Natural killer cell (primary cell): ENCODE measurements around the gene SELENOP. TPM values are rescaled to one million over a fixed set of nuclear protein-coding genes. Genes with fewer than 3 reads are reported as not detected.

Experiments
- ATAC-seq, 3 donors: fragments of 150-1000 bp in 2 of 3; fragments of 200-7000 bp in 1 of 3; cut with Tn5 transposase; 1 replicate in 1 of 3; 2 replicates in 2 of 3; pipeline ENCODE4 v1.10.0; 2021; ENCODE audit warnings: mild to moderate bottlenecking in 2 of 3, moderate library complexity in 2 of 3
- DNase-seq, 2 donors: peaks; one replicate each; pipeline versions ENCODE4 v3.0.0 to v3.0.0-alpha.2; 2013 to 2021; ENCODE audit warnings: mixed read lengths in 1 of 2
- H3K27ac ChIP-seq: one replicate; pipeline ENCODE4 v1.5.1; 2013; ENCODE audit warnings: mild to moderate bottlenecking, low read length
- H3K27me3 ChIP-seq: one replicate; pipeline ENCODE4 v1.6.1; 2013; ENCODE audit warnings: low read length; ENCODE audit not compliant: control insufficient read depth, insufficient read depth
- H3K36me3 ChIP-seq: one replicate; pipeline ENCODE4 v1.6.1; 2013; ENCODE audit warnings: low read length; ENCODE audit not compliant: control insufficient read depth, insufficient read depth
- H3K4me1 ChIP-seq: one replicate; pipeline ENCODE4 v1.6.1; 2013; ENCODE audit warnings: low read length; ENCODE audit not compliant: control insufficient read depth, insufficient read depth
- H3K4me3 ChIP-seq: one replicate; pipeline ENCODE4 v1.5.1; 2013; ENCODE audit warnings: low read length
- H3K9me3 ChIP-seq: one replicate; pipeline ENCODE4 v1.6.1; 2013; ENCODE audit warnings: low read length; ENCODE audit not compliant: control insufficient read depth, insufficient read depth
- H3K27ac Mint-ChIP-seq, 2 donors: one replicate each; pipeline ENCODE4 v1.8.0; 2022; ENCODE audit warnings: mild to moderate bottlenecking in 2 of 2, mixed read lengths in 2 of 2, moderate library complexity in 1 of 2
- H3K27me3 Mint-ChIP-seq, 2 donors: one replicate each; pipeline ENCODE4 v1.8.0; 2022; ENCODE audit warnings: low read depth in 2 of 2, mixed read lengths in 2 of 2
- H3K36me3 Mint-ChIP-seq: one replicate; pipeline ENCODE4 v1.8.0; 2022; ENCODE audit warnings: mixed read lengths
- H3K4me1 Mint-ChIP-seq, 2 donors: one replicate each; pipeline ENCODE4 v1.8.0; 2022; ENCODE audit warnings: mixed read lengths in 2 of 2
- H3K4me3 Mint-ChIP-seq: one replicate; pipeline ENCODE4 v1.8.0; 2022; ENCODE audit warnings: mild to moderate bottlenecking, moderate library complexity, mixed read lengths
- H3K9me3 Mint-ChIP-seq, 2 donors: one replicate each; pipeline ENCODE4 v1.8.0; 2022; ENCODE audit warnings: mixed read lengths in 2 of 2
- WGBS: methylation state at CpG from one replicate; pipeline ENCODE4 v1.1.7; 2013; ENCODE audit warnings: missing lambda C conversion rate; ENCODE audit not compliant: insufficient coverage; 5-methylcytosine and 5-hydroxymethylcytosine counted together
- intact Hi-C: fragments of 100-400 bp; cut with micrococcal nuclease; formaldehyde crosslinking; loops from one replicate; pipeline ENCODE4 v1.14.2; 2022
- total RNA-seq, 4 donors: library from RNA; stranded (reverse); fragments of 120-200 nt in 1 of 4; gene quantifications; one replicate each; pipeline versions ENCODE4 v1.2.3 to v1.2.4, GENCODE V29; 2013 to 2022
- TF ChIP-seq, protein P1 (sequence below): fragments of 200-600 bp; IDR thresholded peaks from one replicate; pipeline ENCODE4 v1.8.0; 2022; ENCODE audit warnings: antibody characterized with exemption

Gene SELENOP
- total RNA-seq, 3 donors from 2014 or later (not counting 1 experiment from before 2014, with no cell fraction given): 0.75 to 1.8 (median 1.1) TPM

DNA sequence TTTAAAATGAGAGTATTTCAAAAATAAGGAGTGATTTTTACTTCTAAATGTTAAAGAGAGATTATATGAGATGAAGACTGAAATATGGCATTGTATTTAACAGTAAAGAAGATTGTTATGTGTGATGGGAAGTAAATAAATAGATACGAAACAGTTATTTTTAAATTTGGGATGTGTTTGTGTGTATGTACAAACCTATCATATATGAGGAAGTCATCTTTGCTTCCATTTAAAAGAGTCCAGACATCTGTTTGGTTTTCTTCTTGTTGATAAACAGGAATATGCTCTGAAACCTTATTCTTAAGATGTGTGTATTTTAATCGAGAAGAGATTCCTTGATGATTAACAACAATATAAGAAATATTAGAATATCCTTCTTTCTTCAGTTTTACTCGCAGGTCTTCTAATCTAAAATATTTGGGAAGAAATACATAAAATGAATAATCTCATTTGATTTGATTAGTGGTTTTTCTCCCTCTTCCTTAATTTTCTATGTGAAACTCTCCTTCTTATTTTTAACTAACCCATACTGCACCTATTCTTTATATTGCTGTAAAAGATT lies 4.9 kb downstream of the SELENOP start:
- H3K9me3 ChIP-seq: no peaks in the 10 kb centered on the region
- intact Hi-C loops: no loop called here
- ATAC-seq: no peak
- H3K36me3 ChIP-seq: no peaks in the 10 kb centered on the region
- H3K36me3 Mint-ChIP-seq: no peaks in the 10 kb centered on the region
- H3K9me3 Mint-ChIP-seq: no peaks in the 10 kb centered on the region
- WGBS: no CpG with 5 or more reads among the region's 3 CpGs
- no peak overlapping the region for H3K27ac Mint-ChIP-seq
- TF ChIP-seq, protein P1, sequence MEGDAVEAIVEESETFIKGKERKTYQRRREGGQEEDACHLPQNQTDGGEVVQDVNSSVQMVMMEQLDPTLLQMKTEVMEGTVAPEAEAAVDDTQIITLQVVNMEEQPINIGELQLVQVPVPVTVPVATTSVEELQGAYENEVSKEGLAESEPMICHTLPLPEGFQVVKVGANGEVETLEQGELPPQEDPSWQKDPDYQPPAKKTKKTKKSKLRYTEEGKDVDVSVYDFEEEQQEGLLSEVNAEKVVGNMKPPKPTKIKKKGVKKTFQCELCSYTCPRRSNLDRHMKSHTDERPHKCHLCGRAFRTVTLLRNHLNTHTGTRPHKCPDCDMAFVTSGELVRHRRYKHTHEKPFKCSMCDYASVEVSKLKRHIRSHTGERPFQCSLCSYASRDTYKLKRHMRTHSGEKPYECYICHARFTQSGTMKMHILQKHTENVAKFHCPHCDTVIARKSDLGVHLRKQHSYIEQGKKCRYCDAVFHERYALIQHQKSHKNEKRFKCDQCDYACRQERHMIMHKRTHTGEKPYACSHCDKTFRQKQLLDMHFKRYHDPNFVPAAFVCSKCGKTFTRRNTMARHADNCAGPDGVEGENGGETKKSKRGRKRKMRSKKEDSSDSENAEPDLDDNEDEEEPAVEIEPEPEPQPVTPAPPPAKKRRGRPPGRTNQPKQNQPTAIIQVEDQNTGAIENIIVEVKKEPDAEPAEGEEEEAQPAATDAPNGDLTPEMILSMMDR: no peak
- no peaks in the 10 kb centered on the region for H3K4me1 ChIP-seq
- H3K4me3 ChIP-seq: no peak overlapping the region
- DNase-seq: no peak
- H3K27me3 ChIP-seq: no peaks in the 10 kb centered on the region
- no peak overlapping the region for H3K4me3 Mint-ChIP-seq
- H3K27ac ChIP-seq: no peak overlapping the region
- H3K27me3 Mint-ChIP-seq: no peaks in the 10 kb centered on the region
- no peaks in the 10 kb centered on the region for H3K4me1 Mint-ChIP-seq

DNA sequence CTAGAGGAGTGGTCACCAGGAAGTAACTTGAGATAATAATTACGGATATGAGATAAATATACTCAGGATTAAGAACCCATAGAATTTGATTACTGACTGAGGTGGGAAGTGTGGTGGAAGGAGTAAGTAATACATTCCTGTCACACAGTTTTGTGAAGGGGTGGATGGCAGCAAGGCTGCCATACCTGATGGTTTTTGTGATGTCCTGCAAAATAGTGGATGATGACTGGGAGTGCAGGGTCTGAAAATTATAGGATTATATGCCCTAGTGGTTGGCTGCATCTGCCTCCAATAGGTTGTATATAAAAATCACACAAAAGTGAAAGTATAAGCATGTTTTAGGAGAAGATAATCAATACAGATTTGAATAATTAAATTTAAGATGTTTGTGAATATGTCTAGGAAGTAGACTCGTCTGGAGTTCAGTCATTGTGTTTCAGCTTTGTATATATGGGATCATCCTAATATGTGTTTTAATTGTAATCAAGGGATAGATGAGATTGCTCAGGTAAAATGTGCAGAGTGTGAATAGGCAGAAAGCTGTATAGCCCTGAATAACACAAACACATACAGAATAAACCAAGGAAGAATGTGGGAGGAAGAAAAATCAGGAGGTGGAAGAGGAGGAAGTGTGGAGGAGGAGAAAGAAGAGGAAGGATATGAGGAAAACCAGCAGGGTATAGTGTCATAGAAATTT lies 5.5 kb downstream of the SELENOP start:
- no peak overlapping the region for H3K4me3 Mint-ChIP-seq
- WGBS: 83% methylated on average over 2 of the region's 2 CpGs
- Histone ChIP-seq H3K27ac (no peak overlapping the region), H3K4me3 (no peak overlapping the region), H3K4me1 (no peaks in the 10 kb centered on the region), H3K36me3 (no peaks in the 10 kb centered on the region), H3K27me3 (no peaks in the 10 kb centered on the region), H3K9me3 (no peaks in the 10 kb centered on the region)
- H3K27me3 Mint-ChIP-seq: no peaks in the 10 kb centered on the region
- TF ChIP-seq, protein P1: no peak
- ATAC-seq (no peak), DNase-seq (no peak)
- no peak overlapping the region for H3K27ac Mint-ChIP-seq
- H3K4me1 Mint-ChIP-seq: no peaks in the 10 kb centered on the region
- no peaks in the 10 kb centered on the region for H3K36me3 Mint-ChIP-seq
- H3K9me3 Mint-ChIP-seq: no peaks in the 10 kb centered on the region
- intact Hi-C loops: no loop called here

DNA sequence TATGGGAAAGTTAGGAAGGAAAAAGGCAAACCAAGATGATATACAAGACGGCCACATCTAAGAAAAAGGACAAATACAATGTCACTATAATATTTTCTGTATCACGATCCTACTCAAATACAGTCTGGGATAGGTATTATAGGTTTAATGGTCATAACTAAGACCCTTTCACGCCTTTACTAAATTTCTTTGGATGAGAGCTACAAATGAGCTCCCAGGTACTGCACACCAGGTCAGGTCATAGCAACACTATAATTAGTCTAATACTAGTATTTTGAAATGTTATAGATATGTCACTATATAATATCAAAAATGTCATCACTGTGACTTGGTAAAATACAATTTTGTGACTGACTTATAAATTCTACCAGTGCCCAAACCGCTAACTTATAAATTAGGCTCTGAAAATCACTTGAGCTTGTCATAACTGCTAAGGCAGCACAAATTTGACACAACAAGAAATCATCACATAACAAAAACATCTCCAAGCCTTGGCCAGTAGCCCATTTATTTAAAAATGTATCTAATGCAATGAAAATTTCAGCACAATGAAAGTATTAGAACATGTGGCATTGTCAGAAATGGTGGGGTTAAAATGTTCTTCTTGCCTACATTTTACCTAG lies 6.9 kb downstream of the SELENOP start:
- intact Hi-C loops: no loop called here
- H3K9me3 Mint-ChIP-seq: no peaks in the 10 kb centered on the region

More for the DNA sequence above, 6.9 kb downstream of the SELENOP start:
- H3K27ac ChIP-seq: no peak overlapping the region
- TF ChIP-seq, protein P1: no peak
- no peak overlapping the region for H3K4me3 ChIP-seq
- no peaks in the 10 kb centered on the region for H3K27me3 ChIP-seq
- H3K36me3 Mint-ChIP-seq: no peaks in the 10 kb centered on the region
- no peaks in the 10 kb centered on the region for H3K9me3 ChIP-seq
- WGBS: 100% methylated on average over 1 of the region's 4 CpGs
- H3K4me3 Mint-ChIP-seq: no peak overlapping the region
- no peak for DNase-seq
- no peaks in the 10 kb centered on the region for H3K36me3 ChIP-seq
- no peaks in the 10 kb centered on the region for H3K4me1 ChIP-seq
- no peaks in the 10 kb centered on the region for H3K4me1 Mint-ChIP-seq
- no peak for ATAC-seq
- no peak overlapping the region for H3K27ac Mint-ChIP-seq
- H3K27me3 Mint-ChIP-seq: no peaks in the 10 kb centered on the region
